HEK293T (cell line): ENCODE measurements around the gene TMEM31.

ENCODE experiments used
- ARNT ChIP-seq: fragments of 450-650 bp; IDR thresholded peaks from 2 replicates; pipeline ENCODE4 v1.6.1; 2017; ENCODE audit warnings: mild to moderate bottlenecking
- BHLHE40 ChIP-seq: fragments of 450-650 bp; IDR thresholded peaks from 2 replicates; pipeline ENCODE4 v1.6.1; 2016; ENCODE audit warnings: mild to moderate bottlenecking, moderate library complexity, borderline replicate concordance
- CTBP1 ChIP-seq: fragments of 450-650 bp; IDR thresholded peaks from 2 replicates; pipeline ENCODE4 v1.6.1; 2016; ENCODE audit warnings: borderline replicate concordance
- ELF4 ChIP-seq: fragments of 450-650 bp; IDR thresholded peaks from 2 replicates; pipeline ENCODE4 v1.6.1; 2017; ENCODE audit warnings: antibody characterized with exemption
- FOXA1 ChIP-seq: fragments of 450-650 bp; IDR thresholded peaks from 2 replicates; pipeline ENCODE4 v1.6.1; 2016; ENCODE audit warnings: mild to moderate bottlenecking
- FOXK2 ChIP-seq: fragments of 450-650 bp; IDR thresholded peaks from 2 replicates; pipeline ENCODE4 v1.6.1; 2016; ENCODE audit warnings: mild to moderate bottlenecking
- FOXM1 ChIP-seq: fragments of 450-650 bp; IDR thresholded peaks from 2 replicates; pipeline ENCODE4 v1.6.1; 2017; ENCODE audit warnings: mild to moderate bottlenecking, borderline replicate concordance
- HDGF ChIP-seq: fragments of 450-650 bp; IDR thresholded peaks from 2 replicates; pipeline ENCODE4 v1.6.1; 2017; ENCODE audit warnings: antibody characterized with exemption, borderline replicate concordance
- PKNOX1 ChIP-seq: fragments of 450-650 bp; IDR thresholded peaks from 2 replicates; pipeline ENCODE4 v1.6.1; 2016
- SP1 ChIP-seq: fragments of 450-650 bp; IDR thresholded peaks from 2 replicates; pipeline ENCODE4 v1.6.1; 2017
- SUZ12 ChIP-seq: fragments of 450-650 bp; IDR thresholded peaks from 2 replicates; pipeline ENCODE4 v1.6.1; 2016; ENCODE audit warnings: mild to moderate bottlenecking
- TARDBP ChIP-seq: fragments of 450-650 bp; IDR thresholded peaks from 2 replicates; pipeline ENCODE4 v1.6.1; 2016
- ZNF384 ChIP-seq: fragments of 450-650 bp; IDR thresholded peaks from 2 replicates; pipeline ENCODE4 v1.6.1; 2016

GRCh38 chrX:103716962-103717361 is 6.3 kb downstream of the TMEM31 start:
- TF ChIP-seq FOXK2: no peak
- TF ChIP-seq ZNF384: no peak
- no peak for TF ChIP-seq BHLHE40
- TF ChIP-seq FOXM1: no peak
- no peak for TF ChIP-seq TARDBP
- TF ChIP-seq HDGF: no peak
- TF ChIP-seq FOXA1: no peak
- no peak for TF ChIP-seq ARNT
- TF ChIP-seq SP1: no peak
- no peak for TF ChIP-seq SUZ12
- TF ChIP-seq ELF4: no peak
- no peak for TF ChIP-seq PKNOX1
- TF ChIP-seq CTBP1: no peak
